Measurements from ENCODE around the gene KCNN4.
"Not testable (repeated sequence)": the region's sequence is repeated elsewhere in the genome, so short reads cannot be mapped to it uniquely, and the experiment has no call there.

The KCNN4 gene

DNA sequence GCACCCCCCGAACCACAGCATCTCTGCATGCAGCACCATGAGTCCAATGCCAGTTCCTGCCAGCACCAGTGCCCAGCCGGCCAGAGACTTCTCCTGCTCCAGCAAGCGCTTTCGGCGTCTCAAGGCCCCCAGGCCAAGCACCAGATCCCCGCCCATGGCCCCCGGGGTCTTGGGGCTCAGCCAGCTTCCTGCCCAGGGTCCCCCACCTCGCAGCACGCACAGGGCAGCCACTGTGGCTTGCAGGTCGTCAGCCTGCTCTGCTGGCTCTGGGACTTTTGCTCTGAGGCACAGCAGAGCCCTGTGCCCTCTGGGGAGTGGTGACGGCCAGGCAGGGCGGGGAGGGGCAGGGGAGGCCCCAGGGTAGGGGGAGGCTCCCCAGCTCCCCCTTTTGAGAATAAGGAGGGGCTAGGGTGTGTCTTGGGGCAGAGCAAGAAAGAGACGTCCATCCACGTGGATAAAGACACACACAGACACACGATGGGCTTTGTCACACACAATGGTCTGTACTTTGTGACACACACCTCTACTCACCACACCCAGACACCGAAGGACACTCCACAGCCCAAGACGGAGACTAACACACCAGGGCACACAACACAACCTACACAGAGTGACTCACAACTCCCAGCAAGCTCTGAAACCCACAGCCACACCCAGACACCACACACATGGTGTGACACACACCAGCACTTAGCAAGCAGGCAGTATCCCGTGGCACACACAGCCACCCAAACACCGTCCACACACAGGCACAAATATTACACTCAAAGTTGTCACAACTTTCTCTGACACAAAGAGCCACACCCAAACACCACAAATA is at the start of gene KCNN4:
KCNN4 (minus strand) TSS at position 268 of the 820 bp plus-strand sequence; CDS start at position 156, 112 bp downstream.
- DNase-seq (ENCODE audit: low read depth): peak; percentile 44

DNA sequence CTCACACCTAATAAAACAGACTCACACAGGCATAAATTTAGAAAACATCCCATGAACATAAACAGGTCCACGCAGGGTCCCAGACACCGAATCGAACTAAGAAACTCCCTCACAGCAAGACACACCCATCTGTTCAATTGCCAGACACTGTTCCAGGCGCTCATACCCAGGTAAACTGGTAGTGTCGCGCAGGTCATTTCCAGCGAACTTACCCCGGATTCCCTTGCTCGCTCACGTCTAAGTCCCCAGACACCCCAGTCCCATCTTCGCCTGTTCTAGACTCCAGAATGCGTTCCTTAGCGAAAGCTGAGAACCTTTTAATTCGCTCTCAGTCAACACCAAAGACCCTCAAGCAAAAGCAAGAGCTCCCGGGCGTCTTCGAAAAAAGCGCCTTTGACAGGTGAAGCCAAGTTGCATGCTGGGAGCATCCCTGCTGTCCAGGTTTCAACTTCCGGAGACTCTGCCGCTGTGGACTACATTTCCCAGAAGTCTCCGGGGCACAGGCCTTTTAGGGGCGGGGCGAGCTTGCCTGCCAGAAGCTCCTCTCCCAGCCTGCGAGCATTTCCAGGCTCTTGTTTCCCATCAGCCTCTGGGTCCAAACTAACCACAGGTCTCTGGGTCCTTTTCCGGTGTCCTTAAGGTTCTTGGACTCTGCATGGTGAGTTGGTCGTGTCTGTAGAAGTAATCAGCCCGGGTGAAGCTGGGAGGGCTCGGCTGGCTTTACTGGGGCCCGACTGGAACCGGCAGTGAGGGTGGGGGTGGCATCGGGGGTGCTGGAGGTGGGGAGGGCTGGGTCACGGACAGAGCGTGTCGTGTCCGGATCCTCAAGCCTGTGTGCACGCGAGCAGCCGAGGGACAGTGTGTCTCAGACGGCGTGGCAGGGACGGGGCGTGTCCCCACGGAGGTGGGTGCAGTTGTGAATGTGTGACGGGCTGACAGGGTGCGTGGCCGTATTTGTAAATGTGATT is 46.3 kb upstream of the KCNN4 start, which contains the start of gene ZNF283:
ZNF283 (plus strand) TSS at position 535 of the 968 bp plus-strand sequence. CDS start 6,184 bp downstream, outside the sequence.
- DNase-seq (ENCODE audit: low read depth): peak; percentile 71

GRCh38 chr19:43824572-43824971 is 43.8 kb upstream of the KCNN4 start:
- DNase-seq (ENCODE audit: low read depth): not testable (repeated sequence)

DNA sequence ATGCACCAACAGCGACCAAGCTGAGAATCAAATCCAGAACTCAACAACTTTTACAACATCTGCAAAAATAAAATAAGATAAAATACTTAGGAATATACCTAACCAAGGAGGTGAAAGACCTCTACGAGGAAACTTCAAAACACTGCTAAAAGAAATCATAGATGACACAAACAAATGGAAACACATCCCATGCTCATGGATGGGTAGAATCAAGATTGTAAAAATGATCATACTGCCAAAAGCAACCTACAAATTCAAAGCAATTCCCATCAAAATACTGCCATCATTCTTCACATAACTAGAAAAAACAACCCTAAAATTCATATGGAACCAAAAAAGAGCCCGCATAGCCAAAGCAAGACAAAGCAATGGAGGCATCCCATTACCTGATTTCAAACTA is 43.1 kb upstream of the KCNN4 start:
- not testable (repeated sequence) for DNase-seq (ENCODE audit: low read depth)

- DNase-seq (ENCODE audit: low read depth): no peak
These were observed 40.1 kb upstream of the KCNN4 start for GRCh38 chr19:43820884-43821215.

GRCh38 chr19:43820098-43820883 is 39.5 kb upstream of the KCNN4 start:
- no peak for DNase-seq (ENCODE audit: low read depth)

DNA sequence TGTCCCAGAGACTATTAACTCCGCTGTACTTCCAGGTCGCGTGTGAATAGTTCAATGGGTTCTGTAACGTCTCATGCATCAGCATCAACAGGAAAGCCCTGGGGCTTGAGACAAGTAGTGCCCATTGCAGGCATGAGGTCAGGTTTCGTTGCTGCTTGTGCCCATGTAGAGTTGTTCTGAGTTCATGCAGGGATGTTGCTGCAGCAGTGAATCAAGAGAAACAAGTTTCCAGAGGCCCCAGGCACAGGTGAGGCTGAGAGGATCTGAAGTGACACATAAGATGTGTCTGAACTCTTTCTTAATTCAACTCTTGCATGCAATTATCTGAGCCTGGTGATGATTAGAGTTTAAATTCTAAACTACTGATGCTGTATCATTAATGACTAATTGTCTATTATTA is 37.7 kb upstream of the KCNN4 start:
- no peak for DNase-seq (ENCODE audit: low read depth)

DNA sequence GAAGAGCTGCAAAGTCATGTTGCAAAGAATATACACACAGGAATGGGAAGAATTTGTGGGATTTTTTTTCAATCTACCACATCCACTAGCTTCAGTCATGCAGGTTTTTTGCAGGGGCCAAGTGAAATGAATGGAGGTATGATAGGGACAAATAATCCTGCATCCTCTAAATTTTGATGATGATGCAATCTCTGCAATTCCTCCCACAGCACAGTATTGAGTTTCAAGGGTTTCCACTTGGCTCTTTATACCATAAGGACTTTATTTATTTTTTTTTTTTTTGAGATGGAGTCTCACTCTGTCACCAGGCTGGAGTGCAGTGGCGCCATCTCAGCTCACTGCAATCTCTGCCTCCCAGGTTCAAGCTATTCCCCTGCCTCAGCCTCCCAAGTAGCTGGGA is 36.7 kb upstream of the KCNN4 start:
- not testable (repeated sequence) for DNase-seq (ENCODE audit: low read depth)

GRCh38 chr19:43814663-43815352 is 34.0 kb upstream of the KCNN4 start:
- DNase-seq (ENCODE audit: low read depth): no peak

DNA sequence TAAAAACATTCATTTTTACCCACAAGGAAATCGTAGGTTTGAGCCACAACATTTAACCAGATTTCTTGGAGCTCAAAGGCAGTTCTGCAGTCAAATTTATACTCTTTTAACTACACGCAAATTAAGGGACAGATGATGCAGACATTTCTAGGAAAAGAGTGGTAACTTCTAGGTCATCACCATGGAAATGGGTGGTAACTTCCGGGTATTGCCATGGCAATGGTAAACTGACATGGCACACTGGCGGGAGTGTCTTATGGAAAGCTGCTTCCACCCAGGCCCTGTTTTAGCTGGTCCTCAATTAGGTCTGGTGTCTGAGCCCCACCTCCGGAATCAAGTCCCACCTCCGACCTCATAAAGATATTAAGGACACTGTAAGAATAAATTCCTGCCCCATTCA is 31.9 kb upstream of the KCNN4 start:
- no peak for DNase-seq (ENCODE audit: low read depth)

DNA sequence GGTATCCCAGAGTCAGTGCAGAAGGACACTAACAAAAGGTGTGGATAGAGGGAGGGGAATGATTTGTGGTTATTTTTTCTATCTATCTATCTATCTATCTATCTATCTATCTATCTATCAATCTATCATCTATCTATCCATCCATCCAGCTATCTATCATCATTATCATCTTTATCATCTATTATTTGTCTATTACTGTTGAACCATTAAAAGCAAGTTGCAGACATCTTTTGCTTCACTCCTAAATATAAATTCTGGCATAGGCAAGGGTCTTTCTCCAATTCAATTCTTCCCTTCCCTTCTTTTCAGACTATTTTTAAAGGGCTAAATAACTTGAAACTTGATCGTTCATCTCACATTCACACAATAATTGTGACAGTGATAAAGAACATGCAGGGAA is 31.5 kb upstream of the KCNN4 start:
- DNase-seq (ENCODE audit: low read depth): no peak

- no peak for DNase-seq (ENCODE audit: low read depth)
These were observed 31.1 kb upstream of the KCNN4 start for GRCh38 chr19:43811837-43812236.

- DNase-seq (ENCODE audit: low read depth): no peak
These were observed 29.3 kb upstream of the KCNN4 start for GRCh38 chr19:43809762-43810696.

DNA sequence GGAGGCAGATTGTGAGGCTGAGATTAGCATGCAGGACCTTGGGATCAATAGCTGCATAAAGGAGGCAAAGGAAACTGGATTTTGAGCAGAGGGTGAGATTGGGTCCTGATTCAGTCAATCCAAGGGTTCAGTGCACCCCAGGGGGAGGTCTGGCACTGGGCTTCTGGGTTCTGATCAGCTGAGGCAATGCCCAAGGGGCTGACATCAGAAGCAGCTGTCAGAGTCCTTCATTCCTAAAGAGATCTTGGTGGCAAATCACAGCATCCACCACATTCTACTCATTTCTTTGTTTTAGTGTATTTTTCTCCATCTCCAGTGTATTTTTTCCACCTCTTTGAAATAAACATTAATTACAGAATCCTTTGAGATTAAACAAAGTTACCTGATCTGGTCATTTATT is 26.9 kb upstream of the KCNN4 start:
- no peak for DNase-seq (ENCODE audit: low read depth)

DNA sequence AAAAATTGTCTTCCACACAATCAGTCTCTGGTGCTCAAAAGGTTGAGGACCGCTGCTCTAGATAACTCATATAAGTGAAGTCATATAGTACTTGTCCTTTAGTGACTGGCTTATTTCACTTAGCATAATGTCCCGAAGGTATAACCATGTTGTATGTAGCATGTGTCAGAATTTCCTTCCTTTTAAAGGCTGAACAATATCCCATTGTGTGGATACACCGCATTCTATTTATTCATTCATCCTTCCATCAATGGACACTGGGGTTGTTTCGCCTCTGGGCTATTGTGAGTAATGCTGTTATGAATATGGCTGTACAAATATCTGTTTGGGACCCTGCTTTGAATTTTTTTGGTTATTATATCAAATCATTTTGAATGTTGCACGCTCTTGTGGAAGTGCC is 26.1 kb upstream of the KCNN4 start:
- no peak for DNase-seq (ENCODE audit: low read depth)

GRCh38 chr19:43806401-43806800 is 25.6 kb upstream of the KCNN4 start:
- DNase-seq (ENCODE audit: low read depth): not testable (repeated sequence)

- no peak for DNase-seq (ENCODE audit: low read depth)
These were observed 23.7 kb upstream of the KCNN4 start for GRCh38 chr19:43804432-43804831.

GRCh38 chr19:43802216-43802951 is 21.6 kb upstream of the KCNN4 start, which contains the start of gene LYPD5:
Gene LYPD5 (minus strand): TSS chr19:43802447. CDS start chr19:43802380, 67 bp downstream.
- DNase-seq (ENCODE audit: low read depth): no peak

- no peak for DNase-seq (ENCODE audit: low read depth)
These were observed 18.8 kb upstream of the KCNN4 start for GRCh38 chr19:43799502-43800142.
